Thoracic aorta (tissue), 2 donors: Measurements from ENCODE around the gene THTPA. TPM values are rescaled to one million over a fixed set of nuclear protein-coding genes. Genes with fewer than 3 reads are reported as not detected.

Experiments
- ATAC-seq: fragments of 150-250 bp; one replicate; pipeline ENCODE4 v1.8.0; 2017; ENCODE audit warnings: low read depth; ENCODE audit not compliant: insufficient number of reproducible peaks, low FRiP score
- DNase-seq: peaks from one replicate; pipeline ENCODE4 v3.0.0-alpha.2; 2020; ENCODE audit warnings: low spot score
- H3K27ac ChIP-seq, 2 donors: fragments of 200-600 bp; sonication (generic); 1 replicate in 1 of 2; 2 replicates in 1 of 2; pipeline ENCODE4 v1.5.1; 2016; ENCODE audit warnings: mild to moderate bottlenecking in 2 of 2, moderate library complexity in 2 of 2
- H3K27me3 ChIP-seq: fragments of 200-600 bp; sonication (generic); replicated peaks from 2 replicates; pipeline ENCODE4 v1.6.0; 2016; ENCODE audit warnings: mild to moderate bottlenecking; ENCODE audit not compliant: insufficient read depth
- H3K36me3 ChIP-seq: fragments of 200-600 bp; sonication (generic); one replicate; pipeline ENCODE4 v1.5.1; 2016
- H3K4me1 ChIP-seq, 2 donors: fragments of 200-600 bp; sonication (generic); 1 replicate in 1 of 2; 2 replicates in 1 of 2; pipeline versions ENCODE4 v1.5.1 to v1.6.0; 2016; ENCODE audit warnings: low read depth in 2 of 2, mild to moderate bottlenecking in 1 of 2; ENCODE audit not compliant: control insufficient read depth in 1 of 2
- H3K4me3 ChIP-seq: fragments of 200-600 bp; sonication (generic); 2 replicates; pipeline ENCODE4 v1.5.1; 2016; ENCODE audit warnings: mild to moderate bottlenecking
- H3K9me3 ChIP-seq: fragments of 200-600 bp; sonication (generic); 2 replicates; pipeline ENCODE4 v1.5.1; 2016
- CTCF ChIP-seq: fragments of 200-600 bp; sonication (generic); IDR thresholded peaks from one replicate; pipeline ENCODE4 v1.5.1; 2019; ENCODE audit warnings: antibody characterized with exemption
- total RNA-seq, 2 donors: library from RNA; depleted of rRNA; stranded (reverse); fragments of >200 nt; gene quantifications; one replicate each; pipeline versions ENCODE4 v1.1.0 to v1.2.3, GENCODE V29; 2016

THTPA gene
- total RNA-seq, 2 donors from 2014 or later = 17.8 to 30.9 TPM

- TF ChIP-seq CTCF = no peak
- Histone ChIP-seq H3K27ac (no peak overlapping the region), H3K9me3 (no peaks in the 10 kb centered on the region), H3K4me1 (peaks cover 4 to 14% of the 10 kb centered on the region in 2 donors), H3K27me3 (peaks cover 16% of the 10 kb centered on the region), H3K4me3 (no peak overlapping the region), H3K36me3 (no peaks in the 10 kb centered on the region)
- no peak for ATAC-seq
- no peak for DNase-seq
Observed at GRCh38 chr14:23577710-23578392, 21.8 kb downstream of the THTPA start.

GRCh38 chr14:23578560-23579310, 22.7 kb downstream of the THTPA start, which contains the start of gene JPH4:
TSS of gene JPH4 (minus strand) at chr14:23578790. CDS start at chr14:23577453, 1,337 bp downstream.
- H3K9me3 ChIP-seq = no peaks in the 10 kb centered on the region
- no peak for TF ChIP-seq CTCF
- ATAC-seq (no peak), DNase-seq (no peak)
- H3K4me3 ChIP-seq = peak within 1 kb of the TSS; percentile 11
- peaks cover 16% of the 10 kb centered on the region for H3K27me3 ChIP-seq
- no peak within 1 kb of the TSS for H3K27ac ChIP-seq
- H3K36me3 ChIP-seq = no peaks in the 10 kb centered on the region
- peaks cover 4 to 14% of the 10 kb centered on the region in 2 donors for H3K4me1 ChIP-seq

GRCh38 chr14:23579311-23579630, 23.2 kb downstream of the THTPA start:
- Histone ChIP-seq H3K27ac (no peak overlapping the region), H3K27me3 (peaks cover 16% of the 10 kb centered on the region), H3K36me3 (no peaks in the 10 kb centered on the region), H3K4me3 (no peak overlapping the region), H3K9me3 (no peaks in the 10 kb centered on the region), H3K4me1 (peaks cover 4 to 14% of the 10 kb centered on the region in 2 donors)
- no peak for TF ChIP-seq CTCF
- DNase-seq (no peak), ATAC-seq (no peak)

- peaks cover 4 to 14% of the 10 kb centered on the region in 2 donors for H3K4me1 ChIP-seq
- H3K27ac ChIP-seq = no peak overlapping the region
- H3K4me3 ChIP-seq = no peak overlapping the region
- TF ChIP-seq CTCF = no peak
- no peak for ATAC-seq
- no peaks in the 10 kb centered on the region for H3K36me3 ChIP-seq
- DNase-seq = no peak
- peaks cover 16% of the 10 kb centered on the region for H3K27me3 ChIP-seq
- H3K9me3 ChIP-seq = no peaks in the 10 kb centered on the region
Observed at GRCh38 chr14:23579739-23580138, 23.7 kb downstream of the THTPA start.

- Histone ChIP-seq H3K27me3 (peaks cover 16% of the 10 kb centered on the region), H3K4me3 (no peak overlapping the region), H3K27ac (no peak overlapping the region), H3K36me3 (no peaks in the 10 kb centered on the region), H3K4me1 (peaks cover 4 to 14% of the 10 kb centered on the region in 2 donors), H3K9me3 (no peaks in the 10 kb centered on the region)
- ATAC-seq = no peak
- TF ChIP-seq CTCF = no peak
- DNase-seq = no peak
Observed at GRCh38 chr14:23580152-23580926, 24.3 kb downstream of the THTPA start.
